Glutamatergic neuron (in vitro differentiated cells): ENCODE results near the gene TRIP11. TPM values are rescaled to one million over a fixed set of nuclear protein-coding genes. Genes with fewer than 3 reads are reported as not detected.

ENCODE experiments used
- DNase-seq: peaks from one replicate; pipeline ENCODE4 v3.0.0; 2022
- H3K27ac Mint-ChIP-seq: one replicate; pipeline ENCODE4 v1.8.0; 2020; ENCODE audit warnings: mild to moderate bottlenecking, mixed read lengths, inconsistent platforms; ENCODE audit not compliant: unreplicated experiment
- H3K27me3 Mint-ChIP-seq: one replicate; pipeline ENCODE4 v1.8.0; 2020; ENCODE audit warnings: mild to moderate bottlenecking, moderate library complexity, mixed read lengths, inconsistent platforms; ENCODE audit not compliant: unreplicated experiment
- H3K36me3 Mint-ChIP-seq: one replicate; pipeline ENCODE4 v1.8.0; 2020; ENCODE audit warnings: mild to moderate bottlenecking, mixed read lengths, inconsistent platforms; ENCODE audit not compliant: unreplicated experiment
- H3K4me1 Mint-ChIP-seq: one replicate; pipeline ENCODE4 v1.8.0; 2020; ENCODE audit warnings: mild to moderate bottlenecking, low read depth, mixed read lengths, inconsistent platforms; ENCODE audit not compliant: unreplicated experiment
- H3K4me3 Mint-ChIP-seq: one replicate; pipeline ENCODE4 v1.8.0; 2020; ENCODE audit warnings: mild to moderate bottlenecking, mixed read lengths, inconsistent platforms; ENCODE audit not compliant: unreplicated experiment
- H3K9me3 Mint-ChIP-seq: one replicate; pipeline ENCODE4 v1.8.0; 2020; ENCODE audit warnings: mild to moderate bottlenecking, moderate library complexity, mixed read lengths, inconsistent platforms; ENCODE audit not compliant: unreplicated experiment
- CTCF ChIP-seq: fragments of 200-600 bp; sonication (generic); IDR thresholded peaks from one replicate; pipeline ENCODE4 v1.5.0; 2021; ENCODE audit not compliant: partially characterized antibody, unreplicated experiment
- total RNA-seq: library from RNA; stranded (reverse); fragmentation: NEBNext Ultra II Directional; extraction: Animal tissue kit (Norgen Biotek cat#: 25700); gene quantifications from one replicate; pipeline ENCODE4 v1.2.1, GENCODE V29; 2021; ENCODE audit not compliant: unreplicated experiment

TRIP11 gene
- total RNA-seq, 1 donor from 2014 or later, result 33.8 TPM

DNA sequence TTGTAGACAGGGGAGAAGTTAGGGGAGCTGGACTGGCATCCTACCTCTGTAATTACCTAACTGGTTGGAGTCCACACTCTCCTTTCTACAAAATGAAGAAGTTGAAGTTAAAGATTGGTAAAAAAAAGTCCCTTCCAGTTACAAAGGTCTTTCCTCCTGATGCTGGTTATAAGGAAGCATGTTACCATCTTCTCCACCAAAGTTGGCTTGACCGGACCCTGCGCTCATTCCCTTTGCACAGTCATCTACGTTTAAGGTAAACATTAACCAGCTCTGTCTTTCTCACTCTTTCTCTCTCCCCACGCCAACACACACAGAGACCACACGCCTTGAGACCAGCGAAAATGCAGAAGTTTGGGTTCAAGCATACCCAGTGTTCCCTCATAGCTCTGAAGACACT lies 104.3 kb downstream of the TRIP11 start:
- no peaks in the 10 kb centered on the region for H3K27me3 Mint-ChIP-seq
- no peaks in the 10 kb centered on the region for H3K36me3 Mint-ChIP-seq
- H3K9me3 Mint-ChIP-seq, result no peaks in the 10 kb centered on the region
- H3K4me1 Mint-ChIP-seq, result no peaks in the 10 kb centered on the region
- DNase-seq, result no peak
- no peak for TF ChIP-seq CTCF
- H3K27ac Mint-ChIP-seq, result no peak overlapping the region
- no peak overlapping the region for H3K4me3 Mint-ChIP-seq

- no peak for DNase-seq
- Mint-ChIP-seq H3K36me3 (no peaks in the 10 kb centered on the region), H3K9me3 (no peaks in the 10 kb centered on the region), H3K4me1 (no peaks in the 10 kb centered on the region), H3K27ac (no peak overlapping the region), H3K4me3 (no peak overlapping the region), H3K27me3 (no peaks in the 10 kb centered on the region)
- no peak for TF ChIP-seq CTCF
Observed at GRCh38 chr14:91934554-91935285, 105.1 kb downstream of the TRIP11 start.

DNA sequence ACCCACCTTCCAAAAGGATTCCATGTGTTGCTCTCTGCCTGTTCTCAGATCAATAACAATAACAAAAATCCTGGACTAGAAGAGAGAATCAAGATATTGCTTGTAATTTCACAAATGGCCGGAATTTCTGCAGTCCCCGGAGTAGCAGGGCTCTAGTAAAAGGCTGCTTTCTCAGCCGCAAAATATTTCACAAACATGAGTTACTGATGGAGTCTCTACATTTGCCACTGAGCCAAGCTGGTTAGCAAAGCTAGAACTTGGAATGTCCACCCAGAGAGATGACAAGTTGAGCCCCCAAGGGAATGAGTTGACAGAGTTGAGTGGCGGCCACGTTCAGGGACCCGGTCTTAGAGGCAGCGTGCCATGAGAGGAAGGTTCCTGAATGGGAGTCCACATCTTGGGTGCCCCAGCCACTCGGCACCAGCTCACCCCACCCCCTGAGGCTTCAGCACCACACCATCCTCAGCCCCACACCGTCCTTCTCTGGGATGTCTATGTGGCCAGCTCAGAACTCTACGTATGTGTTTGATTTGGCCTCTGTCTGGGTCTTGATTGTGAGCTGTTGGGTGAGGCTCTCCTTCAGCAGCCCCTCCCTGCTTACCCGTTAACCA lies 108.3 kb downstream of the TRIP11 start:
- Mint-ChIP-seq H3K9me3 (no peaks in the 10 kb centered on the region), H3K27me3 (peaks cover 2% of the 10 kb centered on the region), H3K36me3 (no peaks in the 10 kb centered on the region), H3K27ac (no peak overlapping the region), H3K4me3 (no peak overlapping the region), H3K4me1 (no peaks in the 10 kb centered on the region)
- no peak for DNase-seq
- TF ChIP-seq CTCF, result no peak

DNA sequence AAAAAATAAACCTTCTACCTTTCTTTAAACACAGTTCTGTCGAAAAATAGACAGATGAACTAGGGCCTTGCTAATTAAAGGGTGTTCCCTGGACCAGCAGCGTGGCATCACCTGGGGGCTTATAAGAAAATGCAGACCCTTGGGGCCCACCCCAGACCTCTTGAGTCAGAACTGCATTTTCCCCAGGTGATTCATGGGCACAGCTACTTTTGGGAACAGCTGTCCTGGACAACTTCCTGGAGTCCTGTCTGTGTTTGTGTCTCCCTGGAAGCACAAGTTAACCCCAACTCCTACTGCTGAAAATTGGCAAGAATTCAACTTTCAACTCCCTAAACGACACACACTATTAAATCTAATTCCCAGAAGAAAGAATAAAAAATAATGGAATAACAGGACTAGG lies 110.2 kb downstream of the TRIP11 start:
- DNase-seq, result no peak
- TF ChIP-seq CTCF, result no peak
- H3K4me3 Mint-ChIP-seq, result no peak overlapping the region
- H3K36me3 Mint-ChIP-seq, result no peaks in the 10 kb centered on the region
- no peak overlapping the region for H3K27ac Mint-ChIP-seq
- H3K9me3 Mint-ChIP-seq, result no peaks in the 10 kb centered on the region
- H3K4me1 Mint-ChIP-seq, result peaks cover 1% of the 10 kb centered on the region
- peaks cover 2% of the 10 kb centered on the region for H3K27me3 Mint-ChIP-seq

DNA sequence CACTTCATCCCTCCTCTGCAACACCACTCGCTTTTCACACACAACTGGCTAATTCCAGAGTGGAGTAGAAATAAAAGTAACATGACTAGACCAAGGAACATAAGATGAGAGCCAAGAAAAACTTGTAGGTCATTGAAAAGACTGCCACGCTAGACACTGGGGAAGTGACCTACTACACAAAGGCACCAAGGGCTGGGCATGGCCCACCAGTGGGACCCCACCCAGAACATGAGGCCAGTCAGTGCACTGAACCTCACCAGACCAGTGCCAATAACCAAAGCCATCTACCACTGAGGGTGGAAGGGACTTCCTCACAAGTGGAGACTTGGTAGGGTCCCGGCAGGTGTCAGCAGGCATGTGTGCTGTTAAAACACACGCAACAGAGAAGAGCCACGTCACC lies 112.1 kb downstream of the TRIP11 start:
- H3K36me3 Mint-ChIP-seq, result no peaks in the 10 kb centered on the region
- no peak for DNase-seq
- peaks cover 2% of the 10 kb centered on the region for H3K27me3 Mint-ChIP-seq
- peaks cover 1% of the 10 kb centered on the region for H3K4me1 Mint-ChIP-seq
- H3K27ac Mint-ChIP-seq, result no peak overlapping the region
- no peak overlapping the region for H3K4me3 Mint-ChIP-seq
- TF ChIP-seq CTCF, result no peak
- H3K9me3 Mint-ChIP-seq, result no peaks in the 10 kb centered on the region
